Suprapubic skin (tissue), 3 donors: Measurements from ENCODE around the gene ADSS2.

Experiments used
- POLR2AphosphoS5 ChIP-seq, 3 donors: sonication (generic); formaldehyde crosslinking; IDR thresholded peaks; one replicate each; pipeline ENCODE4 v1.6.1; 2017; ENCODE audit warnings: antibody characterized with exemption in 3 of 3
- TF ChIP-seq, protein P1 (sequence below), 2 donors: fragments of 200-600 bp in 1 of 2; fragments of 450-650 bp in 1 of 2; sonication (generic) in 1 of 2; IDR thresholded peaks; one replicate each; pipeline ENCODE4 v1.5.1; 2016 to 2019; ENCODE audit warnings: antibody characterized with exemption in 2 of 2, mild to moderate bottlenecking in 1 of 2, moderate library complexity in 1 of 2

DNA sequence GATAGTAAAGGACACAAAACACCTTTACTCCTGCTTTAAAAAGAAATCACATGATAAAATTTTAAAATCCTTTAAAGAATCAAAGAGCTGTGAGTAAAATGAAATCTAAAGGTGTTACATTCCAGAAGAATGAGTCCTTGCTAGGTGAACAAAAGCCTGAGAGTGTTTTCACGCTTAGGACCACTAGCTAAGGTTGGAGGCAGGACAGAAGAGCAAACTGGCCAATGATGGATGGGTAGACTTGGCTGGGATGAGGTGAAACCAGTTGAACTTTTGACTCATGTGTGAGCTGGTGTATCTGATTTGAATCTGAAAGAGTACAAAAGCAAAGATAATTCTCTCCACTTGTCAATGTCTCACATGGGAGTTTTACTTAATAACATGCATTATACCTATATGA lies 44.5 kb upstream of the ADSS2 start:
- TF ChIP-seq, protein P1, sequence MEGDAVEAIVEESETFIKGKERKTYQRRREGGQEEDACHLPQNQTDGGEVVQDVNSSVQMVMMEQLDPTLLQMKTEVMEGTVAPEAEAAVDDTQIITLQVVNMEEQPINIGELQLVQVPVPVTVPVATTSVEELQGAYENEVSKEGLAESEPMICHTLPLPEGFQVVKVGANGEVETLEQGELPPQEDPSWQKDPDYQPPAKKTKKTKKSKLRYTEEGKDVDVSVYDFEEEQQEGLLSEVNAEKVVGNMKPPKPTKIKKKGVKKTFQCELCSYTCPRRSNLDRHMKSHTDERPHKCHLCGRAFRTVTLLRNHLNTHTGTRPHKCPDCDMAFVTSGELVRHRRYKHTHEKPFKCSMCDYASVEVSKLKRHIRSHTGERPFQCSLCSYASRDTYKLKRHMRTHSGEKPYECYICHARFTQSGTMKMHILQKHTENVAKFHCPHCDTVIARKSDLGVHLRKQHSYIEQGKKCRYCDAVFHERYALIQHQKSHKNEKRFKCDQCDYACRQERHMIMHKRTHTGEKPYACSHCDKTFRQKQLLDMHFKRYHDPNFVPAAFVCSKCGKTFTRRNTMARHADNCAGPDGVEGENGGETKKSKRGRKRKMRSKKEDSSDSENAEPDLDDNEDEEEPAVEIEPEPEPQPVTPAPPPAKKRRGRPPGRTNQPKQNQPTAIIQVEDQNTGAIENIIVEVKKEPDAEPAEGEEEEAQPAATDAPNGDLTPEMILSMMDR (IDR thresholded peaks at IDR 0.05) = no peak
- no peak for TF ChIP-seq POLR2AphosphoS5 (IDR thresholded peaks at IDR 0.05)
